GM11168 (cell line): Measurements from ENCODE around the gene TNFRSF12A.

Source experiments
- in situ Hi-C: fragments of 300-500 bp; cut with MboI; formaldehyde crosslinking; loops from one replicate; pipeline ENCODE4 v1.12.0; 2022; ENCODE audit warnings: low sequenced_read_pairs; ENCODE audit not compliant: unreplicated experiment

The TNFRSF12A gene

GRCh38 chr16:3020247-3020603 lies at the start of gene TNFRSF12A:
TSS of gene TNFRSF12A (plus strand) at chr16:3020368. CDS start at chr16:3020398, 30 bp downstream.
- in situ Hi-C loops: no loop called here

DNA sequence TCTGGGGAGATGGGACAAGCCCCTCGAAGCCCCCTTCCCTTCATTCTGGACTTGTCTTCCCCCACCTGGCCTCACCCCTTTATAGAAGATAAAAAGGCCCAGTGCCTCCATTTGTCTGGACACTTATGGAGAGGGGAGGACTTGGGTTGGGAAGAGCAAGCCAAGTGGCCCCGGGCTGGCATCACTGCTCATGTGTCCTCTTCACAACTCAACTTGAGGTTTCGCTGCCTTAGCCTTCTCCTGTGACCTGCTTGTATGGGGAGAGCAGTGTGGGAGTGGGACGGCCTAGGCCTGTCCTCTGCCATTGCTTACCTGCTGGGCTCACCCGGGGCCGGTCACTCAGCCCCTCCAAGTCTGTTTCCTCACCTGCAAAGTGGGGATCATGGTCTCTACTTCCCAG lies 49.6 kb upstream of the TNFRSF12A start:
- in situ Hi-C loops: no loop called here

- in situ Hi-C loops: no loop called here
Observed at GRCh38 chr16:2971134-2971984, 48.8 kb upstream of the TNFRSF12A start.

DNA sequence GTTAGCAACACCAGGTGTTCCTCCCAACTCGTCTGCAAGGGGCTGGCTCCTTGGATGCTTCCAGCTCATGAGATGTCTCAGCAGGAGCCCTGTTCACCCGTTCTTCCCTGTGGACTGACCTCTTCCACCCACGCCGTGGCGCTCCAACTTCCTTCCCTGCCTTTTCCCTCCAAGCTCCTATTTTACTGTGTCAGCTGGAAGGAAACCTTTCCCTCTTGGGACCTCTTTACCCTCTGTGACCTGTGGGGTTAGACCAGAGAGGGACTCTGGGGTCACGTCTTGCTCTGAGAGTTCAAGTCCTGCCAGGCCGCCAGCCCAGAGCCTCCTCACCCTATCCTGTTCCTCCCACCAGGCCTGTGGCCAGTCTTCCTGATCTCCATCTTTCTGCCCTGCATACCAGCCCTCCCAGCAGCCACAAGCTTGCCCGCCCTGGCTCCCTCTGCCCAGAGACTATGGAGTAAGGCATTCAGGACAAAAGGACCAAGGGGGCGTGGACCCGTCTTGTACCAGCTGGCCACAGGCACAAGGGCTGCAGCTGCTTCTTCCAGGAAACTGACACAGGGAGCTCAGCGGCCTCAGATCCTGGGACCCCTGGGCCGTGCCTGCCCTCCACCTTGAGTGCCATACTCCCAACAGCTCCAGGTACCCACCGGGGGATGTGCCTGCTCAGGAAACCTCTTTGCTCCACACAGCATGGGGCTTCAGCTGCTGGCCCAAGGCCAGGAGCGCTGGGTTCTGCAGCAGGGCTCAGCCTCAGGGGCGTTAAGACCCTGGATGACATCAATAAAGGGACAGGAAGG lies 48.0 kb upstream of the TNFRSF12A start:
- in situ Hi-C loops: no loop called here

- in situ Hi-C loops: no loop called here
Observed at GRCh38 chr16:2973093-2973492, 47.1 kb upstream of the TNFRSF12A start.

- in situ Hi-C loops: no loop called here
Observed at GRCh38 chr16:2973605-2974318, 46.4 kb upstream of the TNFRSF12A start.

DNA sequence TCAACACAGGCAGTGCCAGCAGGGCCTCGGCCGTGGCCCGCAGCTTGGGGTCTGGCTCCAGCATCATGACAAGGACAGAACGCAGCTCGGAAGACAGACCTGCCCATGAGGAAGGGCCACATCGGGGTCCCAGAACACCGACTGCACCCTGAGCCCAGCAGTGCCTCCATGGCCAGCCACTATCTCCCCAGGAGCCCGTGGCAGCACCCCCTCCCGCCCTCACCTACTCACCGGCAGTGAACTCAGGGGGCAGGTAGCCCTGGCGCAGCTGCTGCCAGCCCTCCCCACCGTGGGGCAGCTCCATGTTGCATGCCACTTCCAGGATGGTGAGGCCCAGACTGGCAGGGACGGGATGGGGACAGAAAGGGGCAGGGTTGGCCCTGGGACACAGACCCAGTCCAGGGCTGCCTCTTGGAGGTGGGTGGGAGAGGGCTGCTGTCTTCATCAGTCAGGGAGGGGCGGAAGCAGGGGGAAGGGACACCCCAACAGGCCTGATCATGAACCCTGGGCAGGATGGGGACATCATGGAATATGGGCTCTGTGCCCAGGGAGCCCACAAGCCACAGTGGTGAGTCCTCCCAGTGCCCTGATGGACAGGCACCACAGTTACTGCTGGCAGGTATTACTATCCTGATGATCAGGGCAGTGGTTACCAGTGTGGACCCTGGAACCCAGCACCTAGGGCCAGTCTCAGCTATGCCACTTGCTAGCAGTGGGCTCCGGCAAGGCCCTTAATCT lies 45.7 kb upstream of the TNFRSF12A start:
- in situ Hi-C loops: no loop called here

GRCh38 chr16:2975161-2975795 lies 44.9 kb upstream of the TNFRSF12A start:
- in situ Hi-C loops: no loop called here

DNA sequence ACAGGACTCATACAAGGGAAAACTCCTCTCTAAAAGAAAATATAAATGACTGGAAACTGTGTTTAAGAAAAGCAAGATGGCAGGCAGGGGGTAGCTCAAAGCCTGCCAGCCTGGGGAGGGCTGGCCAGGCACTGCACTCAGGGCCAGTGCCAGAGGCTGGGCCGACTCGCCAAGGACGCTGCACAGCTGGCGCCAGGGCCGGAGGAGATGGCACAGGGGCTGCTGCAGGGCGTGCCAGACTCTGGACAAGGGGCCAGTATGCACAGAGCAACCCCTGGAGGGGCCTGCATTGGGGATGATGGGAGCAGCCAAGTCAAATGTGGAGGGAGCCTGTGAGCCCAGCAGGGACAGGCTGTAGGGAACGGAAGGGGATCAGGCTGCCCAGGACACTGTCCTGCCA lies 44.0 kb upstream of the TNFRSF12A start:
- in situ Hi-C loops: no loop called here

GRCh38 chr16:2976673-2977072 lies 43.5 kb upstream of the TNFRSF12A start:
- in situ Hi-C loops: no loop called here

GRCh38 chr16:2977440-2977839 lies 42.7 kb upstream of the TNFRSF12A start:
- in situ Hi-C loops: no loop called here

DNA sequence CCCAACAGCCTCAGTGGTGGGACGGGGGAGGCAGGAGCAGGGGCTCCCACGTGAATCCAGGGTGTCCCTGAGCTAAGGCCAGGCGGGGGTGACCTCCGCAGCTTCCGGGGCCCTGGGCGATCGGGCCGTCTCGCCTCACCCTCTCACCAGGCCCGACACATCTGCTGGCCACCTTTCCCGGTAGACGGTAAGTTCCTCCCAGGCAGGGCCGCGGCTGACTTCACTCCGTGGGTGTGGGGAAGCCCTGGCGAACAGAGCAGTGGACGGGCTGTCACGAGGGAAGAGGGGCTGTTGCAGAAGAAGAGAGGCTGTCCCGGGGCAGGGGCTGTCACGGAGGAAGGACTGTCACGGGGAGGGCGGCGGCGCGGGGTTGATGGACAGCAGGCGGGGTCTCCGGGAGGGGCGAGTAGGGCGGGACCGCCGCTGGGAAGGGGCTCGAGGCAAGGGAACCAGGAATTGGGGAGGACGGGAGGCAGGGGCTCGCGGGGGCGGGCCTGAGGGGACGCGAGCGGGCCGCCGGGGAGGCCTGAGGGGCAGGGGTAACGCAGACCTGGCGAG lies 40.4 kb upstream of the TNFRSF12A start:
- in situ Hi-C loops: no loop called here

GRCh38 chr16:2980227-2981176 lies 39.7 kb upstream of the TNFRSF12A start, which contains the start of gene PKMYT1:
TSS of gene PKMYT1 (minus strand) at chr16:2980446. CDS start at chr16:2979657, 789 bp downstream.
- in situ Hi-C loops: no loop called here

DNA sequence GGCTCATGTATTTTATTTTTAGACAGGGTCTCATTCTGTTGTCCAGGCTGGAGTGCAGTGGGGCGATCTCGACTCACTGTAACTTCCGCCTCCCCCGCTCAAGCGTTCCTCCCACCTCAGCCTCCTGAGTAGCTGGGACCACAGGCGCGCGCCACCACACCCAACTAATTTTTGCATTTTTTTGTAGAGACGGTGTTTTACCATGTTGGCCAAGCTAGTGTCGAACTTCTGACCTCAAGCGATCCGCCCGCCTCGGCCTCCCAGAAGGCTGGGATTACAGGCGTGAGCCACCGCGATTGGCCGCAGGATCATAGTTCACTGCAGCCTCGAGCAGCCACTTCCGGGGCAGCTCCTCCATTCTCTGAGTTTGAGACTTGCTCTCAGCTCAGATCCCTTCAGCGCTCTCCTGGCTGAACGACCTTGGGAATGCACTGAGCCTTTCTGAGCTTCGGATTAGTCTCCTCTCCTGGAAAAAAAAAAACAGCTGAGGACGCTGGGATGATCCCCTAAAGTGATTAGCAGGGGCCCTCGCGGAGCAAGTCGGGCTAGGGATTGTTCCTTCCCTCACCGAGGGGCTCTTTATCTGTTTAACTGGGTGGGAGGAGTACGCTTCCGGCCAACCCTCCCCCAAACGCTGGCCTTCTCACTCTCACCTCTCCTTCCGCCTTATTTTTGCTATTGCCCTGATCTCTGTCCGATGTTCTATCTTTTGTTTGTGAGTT lies 38.8 kb upstream of the TNFRSF12A start:
- in situ Hi-C loops: no loop called here

- in situ Hi-C loops: no loop called here
Observed at GRCh38 chr16:2981899-2982250, 38.3 kb upstream of the TNFRSF12A start.

GRCh38 chr16:2982402-2982801 lies 37.8 kb upstream of the TNFRSF12A start:
- in situ Hi-C loops: no loop called here

DNA sequence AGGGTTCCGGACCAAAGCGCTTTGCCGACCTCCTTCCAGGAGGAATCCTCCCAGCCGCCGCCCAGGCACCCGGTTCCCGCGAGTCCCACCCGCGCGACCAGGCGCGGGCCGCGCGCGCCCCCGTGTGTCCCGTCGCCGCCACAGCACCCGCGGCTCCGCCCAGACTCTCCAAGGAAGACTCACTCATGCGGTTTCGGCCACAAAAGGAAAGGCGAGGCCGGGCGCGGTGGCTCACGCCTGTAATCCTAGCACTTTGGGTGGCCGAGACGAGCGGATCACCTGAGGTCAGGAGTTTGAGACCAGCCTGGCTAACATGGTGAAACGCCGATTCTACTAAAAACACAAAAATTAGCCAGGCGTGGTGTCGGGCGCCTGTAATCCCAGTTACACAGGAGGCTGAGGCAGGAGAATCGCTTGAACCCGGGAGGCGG lies 36.4 kb upstream of the TNFRSF12A start:
- in situ Hi-C loops: no loop called here

DNA sequence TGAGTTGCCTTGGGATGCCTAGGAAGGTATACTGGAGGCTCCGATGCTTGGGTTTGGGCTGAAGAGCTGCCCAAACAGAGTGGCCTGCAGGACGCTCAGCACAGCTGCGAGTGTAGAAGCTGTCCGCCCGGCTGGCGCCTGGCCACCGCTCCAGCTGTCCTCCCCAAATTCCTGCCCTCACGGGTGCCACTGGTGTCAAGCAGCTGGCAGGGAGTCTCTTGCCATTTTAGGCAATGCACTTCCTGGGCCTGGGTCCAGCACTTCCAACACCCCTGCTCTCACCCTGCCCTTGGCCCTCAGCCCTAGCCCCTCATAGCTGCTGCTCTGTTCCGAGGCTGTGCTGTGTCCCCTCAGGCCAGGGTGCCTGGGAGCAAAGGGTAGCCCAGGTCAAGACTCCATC lies 34.7 kb upstream of the TNFRSF12A start:
- in situ Hi-C loops: no loop called here
